ENCODE results near the gene FXYD4.

The FXYD4 gene

DNA sequence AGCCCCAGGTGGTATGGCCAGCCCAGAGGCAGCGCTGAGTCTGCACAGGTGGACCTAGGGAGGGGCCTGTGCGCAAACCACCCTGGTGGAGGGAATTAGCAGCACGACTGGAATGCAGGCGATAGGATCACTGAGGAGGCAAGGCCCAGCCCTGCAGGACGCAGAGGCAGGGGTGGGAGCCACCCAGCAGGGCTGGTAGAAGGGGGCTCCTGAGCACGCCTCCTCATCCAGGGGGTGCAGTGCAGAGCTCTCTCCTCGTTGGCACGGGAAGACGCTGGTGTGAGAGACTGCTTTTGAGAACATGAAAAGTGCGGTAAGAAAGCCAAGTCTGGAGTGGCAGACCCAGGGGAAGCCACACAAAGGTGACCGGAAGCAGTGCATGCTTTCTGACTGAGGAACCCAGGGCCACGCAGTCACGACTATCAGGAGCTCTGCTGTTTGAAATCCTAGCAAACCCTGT is 6.0 kb downstream of the FXYD4 start:
- no peak for DNase-seq (ENCODE audit: low spot score)
- TF ChIP-seq, protein P1, sequence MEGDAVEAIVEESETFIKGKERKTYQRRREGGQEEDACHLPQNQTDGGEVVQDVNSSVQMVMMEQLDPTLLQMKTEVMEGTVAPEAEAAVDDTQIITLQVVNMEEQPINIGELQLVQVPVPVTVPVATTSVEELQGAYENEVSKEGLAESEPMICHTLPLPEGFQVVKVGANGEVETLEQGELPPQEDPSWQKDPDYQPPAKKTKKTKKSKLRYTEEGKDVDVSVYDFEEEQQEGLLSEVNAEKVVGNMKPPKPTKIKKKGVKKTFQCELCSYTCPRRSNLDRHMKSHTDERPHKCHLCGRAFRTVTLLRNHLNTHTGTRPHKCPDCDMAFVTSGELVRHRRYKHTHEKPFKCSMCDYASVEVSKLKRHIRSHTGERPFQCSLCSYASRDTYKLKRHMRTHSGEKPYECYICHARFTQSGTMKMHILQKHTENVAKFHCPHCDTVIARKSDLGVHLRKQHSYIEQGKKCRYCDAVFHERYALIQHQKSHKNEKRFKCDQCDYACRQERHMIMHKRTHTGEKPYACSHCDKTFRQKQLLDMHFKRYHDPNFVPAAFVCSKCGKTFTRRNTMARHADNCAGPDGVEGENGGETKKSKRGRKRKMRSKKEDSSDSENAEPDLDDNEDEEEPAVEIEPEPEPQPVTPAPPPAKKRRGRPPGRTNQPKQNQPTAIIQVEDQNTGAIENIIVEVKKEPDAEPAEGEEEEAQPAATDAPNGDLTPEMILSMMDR (IDR thresholded peaks at IDR 0.05; ENCODE audit: borderline replicate concordance, control extremely low read depth, extremely low read depth, insufficient read depth, missing control alignments), result no peak
- in situ Hi-C loops (cut with MboI; ENCODE audit: low sequenced_read_pairs, unreplicated experiment), result no loop called here

DNA sequence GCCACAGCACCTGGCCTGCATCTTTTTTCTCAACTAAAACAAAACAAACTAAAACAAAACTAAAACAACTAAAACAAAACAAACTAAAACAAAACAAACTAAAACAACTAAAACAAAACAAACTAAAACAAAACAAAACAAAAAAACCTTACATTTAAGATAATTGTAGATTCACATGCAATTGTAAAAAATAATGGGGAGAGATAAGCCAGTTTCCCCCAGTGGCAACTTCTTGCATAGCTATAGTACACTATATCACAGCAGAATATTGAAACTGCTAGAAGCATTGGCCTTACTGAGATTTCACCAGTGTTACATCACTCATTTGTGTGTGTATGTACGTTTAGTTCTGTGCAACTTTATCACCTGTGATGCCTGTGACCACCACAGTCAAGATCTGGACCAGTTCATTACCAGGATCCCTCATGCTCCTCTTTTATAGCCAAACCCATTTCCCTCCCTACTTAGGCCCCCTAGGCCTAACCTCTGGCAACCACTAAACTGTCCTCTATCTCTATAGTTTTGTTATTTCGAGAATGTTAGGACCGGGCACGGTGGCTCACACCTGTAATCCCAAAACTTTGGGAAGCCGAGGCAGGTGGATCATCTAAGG is 9.3 kb downstream of the FXYD4 start:
- DNase-seq (ENCODE audit: low spot score), result no peak
- in situ Hi-C loops (cut with MboI; ENCODE audit: low sequenced_read_pairs, unreplicated experiment), result no loop called here
- TF ChIP-seq, protein P1 (IDR thresholded peaks at IDR 0.05; ENCODE audit: borderline replicate concordance, control extremely low read depth, extremely low read depth, insufficient read depth, missing control alignments), result no peak

DNA sequence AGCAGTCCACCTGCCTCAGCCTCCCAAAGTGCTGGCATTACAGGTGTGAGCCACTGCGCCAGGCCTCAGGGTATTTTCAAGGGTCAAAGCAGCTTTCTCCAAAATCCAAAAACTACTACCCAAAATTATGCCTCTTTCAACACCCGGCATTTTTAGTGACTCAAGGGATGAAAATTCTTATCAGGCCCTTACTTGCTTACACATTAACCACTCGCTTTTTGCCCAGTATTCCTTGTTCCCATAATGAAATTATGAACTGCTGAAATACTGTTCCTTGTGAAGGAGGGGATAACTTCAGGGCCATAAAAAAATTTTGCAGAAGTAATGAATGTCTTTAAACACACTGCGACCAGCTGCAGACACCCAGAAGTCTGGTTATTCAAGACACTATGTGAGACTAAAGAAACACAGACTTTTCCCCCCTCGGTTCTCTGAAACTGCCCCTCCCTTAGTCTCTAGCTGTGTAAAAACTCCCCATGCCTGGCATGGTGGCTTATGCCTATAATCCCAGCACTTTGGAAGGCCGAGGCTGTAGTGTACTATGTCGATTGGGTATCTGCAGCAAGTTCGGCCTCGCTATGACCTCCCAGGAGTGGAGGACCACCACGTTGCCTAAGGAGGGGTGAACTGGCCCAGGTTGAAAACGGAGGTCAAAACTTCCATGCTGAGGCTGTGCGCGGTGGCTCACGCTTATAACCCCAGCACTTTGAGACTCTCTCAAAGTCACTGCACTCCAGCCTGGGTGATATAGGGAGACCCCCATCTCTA is 12.0 kb downstream of the FXYD4 start:
- TF ChIP-seq, protein P1 (IDR thresholded peaks at IDR 0.05; ENCODE audit: borderline replicate concordance, control extremely low read depth, extremely low read depth, insufficient read depth, missing control alignments), result no peak
- in situ Hi-C loops (cut with MboI; ENCODE audit: low sequenced_read_pairs, unreplicated experiment), result no loop called here

GRCh38 chr10:43384252-43385221 is 13.1 kb downstream of the FXYD4 start:
- TF ChIP-seq, protein P1 (IDR thresholded peaks at IDR 0.05; ENCODE audit: borderline replicate concordance, control extremely low read depth, extremely low read depth, insufficient read depth, missing control alignments), result no peak
- in situ Hi-C loops (cut with MboI; ENCODE audit: low sequenced_read_pairs, unreplicated experiment), result no loop called here
- no peak for DNase-seq (ENCODE audit: low spot score)

More for the DNA sequence above, 12.0 kb downstream of the FXYD4 start:
- DNase-seq (ENCODE audit: low spot score), result no peak

DNA sequence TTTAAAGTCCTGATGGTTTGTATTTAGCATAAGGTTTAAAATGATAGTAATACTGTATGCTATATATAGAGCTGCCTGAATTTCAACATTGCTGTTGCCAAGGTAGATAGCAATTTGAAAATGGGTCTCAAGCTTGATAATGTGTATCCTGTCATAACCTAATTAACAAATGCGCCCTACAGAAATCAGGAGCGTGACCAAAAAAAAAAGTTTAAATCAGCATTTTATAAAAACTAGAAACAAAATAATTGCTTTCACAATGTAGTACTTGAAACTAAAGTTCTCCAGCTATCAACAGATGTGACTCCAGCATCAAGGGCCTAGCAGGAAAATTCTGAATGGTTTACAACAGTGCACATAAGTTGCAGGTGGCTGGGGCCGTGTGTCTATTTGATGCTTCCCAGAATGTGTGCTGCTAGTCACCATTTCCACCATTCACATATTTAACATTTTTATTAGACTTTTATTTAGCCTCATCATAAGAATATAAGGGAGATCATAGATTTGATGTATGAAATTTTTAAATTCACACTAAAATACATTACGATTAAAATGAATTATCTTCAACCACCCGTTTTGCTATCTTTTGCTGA is 14.1 kb downstream of the FXYD4 start:
- in situ Hi-C loops (cut with MboI; ENCODE audit: low sequenced_read_pairs, unreplicated experiment), result no loop called here
- no peak for DNase-seq (ENCODE audit: low spot score)
- TF ChIP-seq, protein P1 (IDR thresholded peaks at IDR 0.05; ENCODE audit: borderline replicate concordance, control extremely low read depth, extremely low read depth, insufficient read depth, missing control alignments), result no peak

DNA sequence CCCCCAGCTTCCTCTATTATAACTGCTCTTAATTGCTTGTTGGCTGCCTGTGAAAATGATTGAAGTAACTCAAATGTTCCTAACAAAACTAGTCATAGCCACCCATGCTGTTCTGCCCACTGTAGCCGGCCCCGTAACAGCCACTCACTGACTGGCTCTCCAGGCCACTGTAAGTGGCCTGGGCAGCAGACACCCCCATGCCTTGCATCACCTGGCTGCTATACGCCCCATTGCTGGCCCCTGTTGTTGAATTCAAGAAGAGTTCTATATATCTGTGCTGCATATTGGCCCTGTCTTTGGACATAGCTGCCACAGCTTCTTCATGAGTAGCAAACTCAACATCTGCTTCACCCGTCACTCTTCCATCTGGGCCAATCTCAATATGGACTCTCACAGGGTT is 15.1 kb downstream of the FXYD4 start:
- in situ Hi-C loops (cut with MboI; ENCODE audit: low sequenced_read_pairs, unreplicated experiment), result no loop called here
- DNase-seq (ENCODE audit: low spot score), result no peak

More for the DNA sequence above, 15.1 kb downstream of the FXYD4 start:
- TF ChIP-seq, protein P1 (IDR thresholded peaks at IDR 0.05; ENCODE audit: borderline replicate concordance, control extremely low read depth, extremely low read depth, insufficient read depth, missing control alignments), result no peak
